BLaER1 (cell line): ENCODE data around the gene RYR3.

Source experiments
- H3K27ac ChIP-seq: shearing (Covaris generic); formaldehyde crosslinking; 2 replicates; pipeline ENCODE4 v1.8.1; 2022
- H3K27me3 ChIP-seq: shearing (Covaris generic); formaldehyde crosslinking; 2 replicates; pipeline ENCODE4 v1.8.1; 2022
- H3K36me3 ChIP-seq: shearing (Covaris generic); formaldehyde crosslinking; 2 replicates; pipeline ENCODE4 v1.8.1; 2022
- H3K4me1 ChIP-seq: shearing (Covaris generic); formaldehyde crosslinking; 2 replicates; pipeline ENCODE4 v1.8.1; 2022
- H3K4me2 ChIP-seq: shearing (Covaris generic); formaldehyde crosslinking; 2 replicates; pipeline ENCODE4 v1.8.1; 2022
- H3K4me3 ChIP-seq: shearing (Covaris generic); formaldehyde crosslinking; 2 replicates; pipeline ENCODE4 v1.8.1; 2022
- H3K9ac ChIP-seq: shearing (Covaris generic); formaldehyde crosslinking; 2 replicates; pipeline ENCODE4 v1.8.1; 2022
- H3K9me3 ChIP-seq: shearing (Covaris generic); formaldehyde crosslinking; 2 replicates; pipeline ENCODE4 v1.8.1; 2022
- H4K20me1 ChIP-seq: shearing (Covaris generic); formaldehyde crosslinking; 2 replicates; pipeline ENCODE4 v1.8.1; 2022
- Cebpa-rat ChIP-seq: shearing (Covaris generic); IDR thresholded peaks from 2 replicates; pipeline ENCODE4 v1.8.1; 2022

RYR3 gene

DNA sequence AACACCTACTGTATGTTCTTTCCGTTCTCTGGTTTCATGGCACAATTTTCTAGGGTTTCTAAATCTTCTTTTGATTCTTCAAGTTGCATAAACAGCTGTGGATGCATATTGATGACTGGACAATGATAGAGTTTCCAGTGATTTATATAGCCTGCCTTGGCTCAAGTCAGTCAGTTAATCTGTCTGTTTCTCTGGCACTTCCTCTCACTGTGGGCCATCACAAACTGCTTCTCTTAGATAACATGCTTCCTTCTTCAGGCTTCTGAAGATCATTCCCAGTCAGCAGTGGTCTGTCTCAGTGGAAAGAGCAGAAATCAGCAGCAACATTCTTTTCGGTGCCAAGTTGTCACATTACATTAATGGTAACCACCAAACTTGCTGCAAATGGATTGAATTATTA is 207.2 kb downstream of the RYR3 start:
- Histone ChIP-seq H3K4me2 (no peak overlapping the region), H3K27ac (no peak overlapping the region), H3K36me3 (no peaks in the 10 kb centered on the region), H4K20me1 (no peaks in the 10 kb centered on the region), H3K9me3 (peaks cover 5% of the 10 kb centered on the region), H3K4me1 (no peaks in the 10 kb centered on the region), H3K27me3 (no peaks in the 10 kb centered on the region), H3K4me3 (no peak overlapping the region), H3K9ac (no peak overlapping the region)
- no peak for TF ChIP-seq Cebpa-rat

DNA sequence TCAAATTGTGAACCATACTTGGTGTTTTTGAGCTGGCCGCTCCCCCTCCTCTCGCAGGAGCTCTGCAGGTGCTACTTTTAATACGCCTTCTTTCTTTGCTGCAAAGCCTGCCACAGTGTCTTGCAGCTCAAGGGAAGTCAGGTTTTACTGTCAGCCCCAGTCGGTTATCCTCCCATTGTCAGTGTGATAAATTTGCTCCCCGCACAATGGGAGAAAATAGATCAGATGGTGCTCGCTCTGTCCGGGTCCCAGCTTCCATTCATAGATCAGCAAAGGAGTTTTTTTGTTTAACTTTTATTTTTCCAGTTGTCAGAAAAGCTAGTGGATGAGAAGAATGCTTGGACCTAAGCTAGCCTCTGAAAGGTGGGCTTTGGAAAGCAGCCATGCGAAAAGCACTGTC is 207.7 kb downstream of the RYR3 start:
- Histone ChIP-seq H3K27ac (no peak overlapping the region), H3K4me1 (no peaks in the 10 kb centered on the region), H3K4me3 (no peak overlapping the region), H3K9me3 (peaks cover 8% of the 10 kb centered on the region), H3K27me3 (no peaks in the 10 kb centered on the region), H3K4me2 (no peak overlapping the region), H3K36me3 (no peaks in the 10 kb centered on the region), H4K20me1 (no peaks in the 10 kb centered on the region), H3K9ac (no peak overlapping the region)
- no peak for TF ChIP-seq Cebpa-rat

DNA sequence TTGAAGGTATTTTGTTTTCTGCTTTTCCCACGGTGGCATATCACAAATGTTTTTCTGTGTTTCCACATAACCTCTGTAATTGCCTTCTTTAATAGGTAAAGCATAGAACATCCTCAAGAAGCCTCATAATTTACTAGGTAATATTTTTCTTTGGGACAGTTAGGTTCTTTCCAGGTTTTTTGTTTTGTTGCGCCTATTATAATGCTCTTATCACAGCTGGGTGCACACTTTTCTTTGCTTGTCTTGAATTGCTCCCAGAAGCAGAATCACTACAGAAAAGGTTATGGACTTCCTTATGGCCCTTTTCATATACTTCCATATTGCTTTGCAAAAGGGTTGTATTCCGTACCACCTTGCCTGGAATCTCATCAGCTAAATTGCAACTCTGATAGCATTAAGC is 213.5 kb downstream of the RYR3 start:
- Histone ChIP-seq H3K27ac (no peak overlapping the region), H3K36me3 (no peaks in the 10 kb centered on the region), H3K4me1 (no peaks in the 10 kb centered on the region), H3K4me3 (no peak overlapping the region), H3K27me3 (no peaks in the 10 kb centered on the region), H3K9ac (no peak overlapping the region), H4K20me1 (no peaks in the 10 kb centered on the region), H3K9me3 (peaks cover 8% of the 10 kb centered on the region), H3K4me2 (no peak overlapping the region)
- TF ChIP-seq Cebpa-rat = no peak

DNA sequence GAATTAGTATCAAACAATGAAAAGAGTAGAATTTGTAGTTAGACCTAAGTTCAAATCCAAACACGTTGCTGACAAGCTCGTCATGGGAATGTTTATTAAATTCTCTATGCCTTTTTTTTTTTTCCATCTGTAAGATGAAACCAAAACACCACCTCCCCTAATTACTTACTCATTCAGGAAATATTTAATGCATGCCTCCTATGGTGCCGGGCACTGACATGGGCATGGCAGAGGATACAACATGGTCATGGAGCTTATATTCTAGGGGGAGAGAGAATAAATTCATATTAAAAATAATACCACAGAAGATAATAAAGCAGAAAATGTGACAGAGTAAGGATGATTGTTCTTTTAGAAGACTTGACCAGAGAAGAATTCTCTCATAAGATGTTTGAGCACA is 215.8 kb downstream of the RYR3 start:
- TF ChIP-seq Cebpa-rat = no peak
- peaks cover 8% of the 10 kb centered on the region for H3K9me3 ChIP-seq
- no peaks in the 10 kb centered on the region for H3K27me3 ChIP-seq
- no peak overlapping the region for H3K27ac ChIP-seq
- H4K20me1 ChIP-seq = no peaks in the 10 kb centered on the region
- no peak overlapping the region for H3K4me2 ChIP-seq
- no peaks in the 10 kb centered on the region for H3K36me3 ChIP-seq
- H3K4me1 ChIP-seq = no peaks in the 10 kb centered on the region
- H3K4me3 ChIP-seq = no peak overlapping the region
- no peak overlapping the region for H3K9ac ChIP-seq

DNA sequence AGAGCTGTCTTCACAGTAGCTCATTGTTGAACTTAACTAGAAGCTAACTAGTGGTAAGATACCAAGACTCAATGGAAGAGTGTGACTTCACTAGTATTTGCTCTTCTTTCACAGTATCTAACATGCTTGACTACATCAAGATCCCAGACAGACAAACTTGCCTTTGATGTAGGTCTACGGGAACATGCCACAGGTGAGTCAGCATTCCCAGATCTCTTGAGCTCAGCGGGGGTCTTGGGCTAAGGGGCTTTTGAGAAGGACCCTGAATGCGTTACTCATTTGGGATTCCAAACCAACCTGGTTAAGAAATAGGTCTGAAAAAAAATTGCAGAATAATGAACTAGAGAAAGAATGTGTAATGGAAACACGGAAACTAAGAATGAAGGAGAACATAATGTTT is 222.4 kb downstream of the RYR3 start:
- no peak overlapping the region for H3K9ac ChIP-seq
- no peaks in the 10 kb centered on the region for H3K9me3 ChIP-seq
- no peaks in the 10 kb centered on the region for H4K20me1 ChIP-seq
- H3K4me2 ChIP-seq = no peak overlapping the region
- no peaks in the 10 kb centered on the region for H3K4me1 ChIP-seq
- no peak overlapping the region for H3K4me3 ChIP-seq
- no peaks in the 10 kb centered on the region for H3K36me3 ChIP-seq
- no peak for TF ChIP-seq Cebpa-rat
- H3K27ac ChIP-seq = no peak overlapping the region
- no peaks in the 10 kb centered on the region for H3K27me3 ChIP-seq

DNA sequence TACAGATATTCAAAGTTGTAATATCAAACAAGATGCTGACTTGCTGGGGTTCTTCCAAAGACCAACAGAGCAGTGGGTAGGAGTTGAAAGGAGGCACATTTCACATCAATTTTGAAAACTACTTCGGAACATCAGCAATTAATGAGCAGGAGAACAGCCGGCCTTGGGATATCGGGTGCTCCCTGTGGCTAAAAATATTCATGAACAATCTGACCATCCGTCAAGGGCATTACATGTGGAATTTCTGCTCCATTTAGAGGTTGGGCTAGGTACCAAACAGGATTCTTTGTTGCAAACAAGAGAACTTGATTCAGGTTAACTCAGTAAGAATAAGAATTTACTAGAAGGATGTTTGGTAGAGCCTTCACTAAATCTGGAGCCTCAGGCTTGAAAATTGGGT is 223.9 kb downstream of the RYR3 start:
- H4K20me1 ChIP-seq = no peaks in the 10 kb centered on the region
- no peak overlapping the region for H3K4me2 ChIP-seq
- no peaks in the 10 kb centered on the region for H3K36me3 ChIP-seq
- no peaks in the 10 kb centered on the region for H3K4me1 ChIP-seq
- no peak for TF ChIP-seq Cebpa-rat
- H3K27me3 ChIP-seq = no peaks in the 10 kb centered on the region
- no peak overlapping the region for H3K4me3 ChIP-seq
- no peaks in the 10 kb centered on the region for H3K9me3 ChIP-seq
- H3K27ac ChIP-seq = no peak overlapping the region
- H3K9ac ChIP-seq = no peak overlapping the region

DNA sequence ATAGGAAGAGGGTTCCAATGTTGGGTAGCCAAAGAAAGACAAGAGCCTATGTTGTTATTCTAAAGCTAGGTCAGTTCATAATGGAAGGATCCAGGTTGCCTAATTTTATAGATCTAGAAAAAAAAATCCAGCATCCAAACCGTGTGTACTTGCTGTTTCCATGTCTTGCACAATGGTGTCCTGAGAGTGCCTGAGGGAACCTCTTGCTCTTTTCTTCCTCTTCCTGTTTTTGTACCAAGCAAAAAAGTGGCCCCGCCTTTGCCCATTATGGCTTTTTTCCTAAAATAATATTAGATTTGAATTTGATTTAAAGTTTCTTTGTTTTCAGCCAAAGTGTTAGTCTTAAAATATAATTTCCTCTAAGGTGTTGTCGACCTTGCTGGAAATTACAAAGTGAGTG is 224.4 kb downstream of the RYR3 start:
- Histone ChIP-seq H3K27me3 (no peaks in the 10 kb centered on the region), H3K27ac (no peak overlapping the region), H3K9ac (no peak overlapping the region), H3K9me3 (no peaks in the 10 kb centered on the region), H3K36me3 (no peaks in the 10 kb centered on the region), H3K4me2 (no peak overlapping the region), H4K20me1 (no peaks in the 10 kb centered on the region), H3K4me1 (no peaks in the 10 kb centered on the region), H3K4me3 (no peak overlapping the region)
- no peak for TF ChIP-seq Cebpa-rat

DNA sequence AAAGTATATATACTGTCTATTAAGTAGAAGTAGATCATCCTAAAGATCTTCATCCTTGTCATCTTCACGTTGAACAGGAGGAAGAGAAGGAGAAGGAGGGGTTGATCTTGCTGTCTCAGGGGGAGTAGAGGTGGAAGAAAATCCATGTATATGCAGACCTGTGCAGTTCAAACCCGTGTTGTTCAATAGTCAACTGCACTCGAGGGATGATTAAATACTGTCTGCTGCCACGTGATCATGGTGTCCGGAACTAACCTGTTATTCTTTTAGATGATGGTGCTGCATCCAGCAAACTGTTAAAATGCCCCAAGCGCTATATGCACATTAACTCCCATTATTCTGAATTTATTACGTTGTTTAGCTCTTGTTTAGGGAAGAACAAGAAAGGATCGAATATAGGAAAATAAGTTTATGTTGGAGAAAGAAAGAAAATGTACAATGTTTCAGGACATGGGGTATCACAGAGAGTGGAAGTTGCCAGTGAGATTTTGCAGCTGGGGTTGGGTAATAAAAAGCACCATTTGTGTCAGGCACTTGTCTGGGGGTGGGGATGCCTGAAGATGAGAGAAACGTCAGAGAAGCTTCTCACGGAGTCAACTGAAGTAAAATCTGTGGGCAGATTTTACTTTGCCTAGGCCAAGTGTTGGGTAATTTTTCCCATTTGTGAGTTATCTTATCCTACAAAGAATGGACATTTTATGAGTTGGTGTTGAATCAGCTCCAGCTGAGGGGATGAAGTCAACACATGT is 229.2 kb downstream of the RYR3 start:
- no peak overlapping the region for H3K27ac ChIP-seq
- H3K4me2 ChIP-seq = no peak overlapping the region
- no peaks in the 10 kb centered on the region for H3K9me3 ChIP-seq
- no peaks in the 10 kb centered on the region for H3K36me3 ChIP-seq
- H4K20me1 ChIP-seq = no peaks in the 10 kb centered on the region
- H3K27me3 ChIP-seq = no peaks in the 10 kb centered on the region
- no peak for TF ChIP-seq Cebpa-rat
- no peak overlapping the region for H3K4me3 ChIP-seq
- no peaks in the 10 kb centered on the region for H3K4me1 ChIP-seq
- no peak overlapping the region for H3K9ac ChIP-seq

DNA sequence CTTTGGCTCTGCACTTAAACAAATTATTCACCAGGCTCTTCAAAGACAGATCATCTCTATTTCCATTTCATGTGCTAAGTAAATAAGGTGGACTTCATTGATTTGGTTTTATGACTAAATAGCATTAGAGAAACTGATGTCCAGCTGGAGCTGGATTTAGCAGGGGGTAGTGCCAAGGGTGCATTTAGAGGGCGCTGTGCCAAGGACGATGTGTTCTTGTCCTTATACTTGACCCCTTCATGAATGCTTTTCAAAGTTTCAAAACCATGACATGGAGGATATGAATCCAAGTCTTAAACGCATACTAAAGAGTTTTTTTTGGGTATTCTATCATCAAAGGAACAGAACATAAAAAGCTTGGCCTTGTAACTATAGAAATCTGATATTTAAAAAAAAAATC is 233.2 kb downstream of the RYR3 start:
- no peak overlapping the region for H3K9ac ChIP-seq
- no peaks in the 10 kb centered on the region for H3K27me3 ChIP-seq
- H3K4me1 ChIP-seq = no peaks in the 10 kb centered on the region
- H4K20me1 ChIP-seq = no peaks in the 10 kb centered on the region
- no peak overlapping the region for H3K27ac ChIP-seq
- H3K4me3 ChIP-seq = no peak overlapping the region
- no peaks in the 10 kb centered on the region for H3K36me3 ChIP-seq
- H3K9me3 ChIP-seq = no peaks in the 10 kb centered on the region
- H3K4me2 ChIP-seq = no peak overlapping the region
- TF ChIP-seq Cebpa-rat = no peak

DNA sequence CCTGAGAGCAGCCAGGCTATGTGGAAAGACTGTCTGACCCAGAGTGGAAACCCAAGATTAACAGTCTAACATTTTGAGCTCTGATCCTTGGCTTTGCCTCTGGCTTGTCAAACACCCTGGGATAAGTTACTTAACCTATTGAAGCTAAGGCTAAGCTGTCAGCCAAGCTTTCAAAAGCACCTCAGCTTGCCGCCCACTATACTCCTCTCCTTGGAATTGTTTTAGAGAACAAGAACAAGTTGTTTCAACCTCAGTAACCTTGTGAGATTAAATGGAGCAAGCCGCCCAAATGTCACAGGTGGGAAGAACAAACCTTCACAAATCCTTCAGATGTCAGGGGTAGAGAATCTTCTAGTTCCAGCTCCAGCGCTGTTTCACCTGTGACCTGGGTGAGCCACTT is 235.1 kb downstream of the RYR3 start:
- H3K9ac ChIP-seq = no peak overlapping the region
- H3K4me1 ChIP-seq = peaks cover 9% of the 10 kb centered on the region
- no peak overlapping the region for H3K27ac ChIP-seq
- no peaks in the 10 kb centered on the region for H4K20me1 ChIP-seq
- no peak for TF ChIP-seq Cebpa-rat
- no peaks in the 10 kb centered on the region for H3K36me3 ChIP-seq
- no peaks in the 10 kb centered on the region for H3K27me3 ChIP-seq
- H3K4me2 ChIP-seq = no peak overlapping the region
- H3K9me3 ChIP-seq = no peaks in the 10 kb centered on the region; the same call in 1 of the 2 replicates
- H3K4me3 ChIP-seq = no peak overlapping the region

DNA sequence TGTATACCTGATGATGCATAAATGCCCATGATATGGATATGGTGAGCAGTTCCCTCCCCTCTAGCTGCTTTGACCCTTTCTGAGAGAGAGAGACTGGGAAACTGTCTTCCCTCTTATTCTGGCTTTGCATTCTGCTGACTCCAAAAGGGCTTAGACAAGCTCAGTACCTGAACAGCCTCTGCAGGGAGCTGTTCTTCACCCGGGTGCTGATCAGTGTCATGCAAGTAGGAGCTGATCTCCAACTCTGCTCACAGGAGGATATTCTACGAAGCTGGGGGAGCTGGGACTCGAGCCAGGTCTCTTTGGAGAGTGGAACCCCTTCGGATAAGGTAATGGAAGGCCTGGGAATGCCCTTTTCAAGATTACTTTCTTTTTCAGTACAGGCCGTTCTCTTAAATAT is 237.1 kb downstream of the RYR3 start:
- no peak overlapping the region for H3K4me2 ChIP-seq
- H3K9me3 ChIP-seq = no peaks in the 10 kb centered on the region; the same call in 1 of the 2 replicates
- no peak overlapping the region for H3K9ac ChIP-seq
- peaks cover 25% of the 10 kb centered on the region for H3K4me1 ChIP-seq
- no peak for TF ChIP-seq Cebpa-rat
- H3K27ac ChIP-seq = no peak overlapping the region
- no peaks in the 10 kb centered on the region for H3K27me3 ChIP-seq
- H3K36me3 ChIP-seq = no peaks in the 10 kb centered on the region
- H4K20me1 ChIP-seq = no peaks in the 10 kb centered on the region
- no peak overlapping the region for H3K4me3 ChIP-seq
